Measurements from ENCODE around the gene BRD7. TPM values are rescaled to one million over a fixed set of nuclear protein-coding genes. Genes with fewer than 3 reads are reported as not detected.

Gene BRD7
- total RNA-seq, 4 donors from 2014 or later = 53.1 to 62.0 (median 56.2) TPM

- Histone ChIP-seq H3K27me3 (no peaks in the 10 kb centered on the region), H3K4me1 (no peaks in the 10 kb centered on the region), H3K36me3 (peaks cover 25% of the 10 kb centered on the region), H3K9me3 (no peaks in the 10 kb centered on the region), H3K4me3 (no peak overlapping the region), H3K27ac (no peak overlapping the region)
- TF ChIP-seq POLR2A (IDR thresholded peaks at IDR 0.05) (no peak), EP300 (IDR thresholded peaks at IDR 0.05) (no peak), POLR2AphosphoS5 (IDR thresholded peaks at IDR 0.05) (no peak)
- TF ChIP-seq, protein P1, sequence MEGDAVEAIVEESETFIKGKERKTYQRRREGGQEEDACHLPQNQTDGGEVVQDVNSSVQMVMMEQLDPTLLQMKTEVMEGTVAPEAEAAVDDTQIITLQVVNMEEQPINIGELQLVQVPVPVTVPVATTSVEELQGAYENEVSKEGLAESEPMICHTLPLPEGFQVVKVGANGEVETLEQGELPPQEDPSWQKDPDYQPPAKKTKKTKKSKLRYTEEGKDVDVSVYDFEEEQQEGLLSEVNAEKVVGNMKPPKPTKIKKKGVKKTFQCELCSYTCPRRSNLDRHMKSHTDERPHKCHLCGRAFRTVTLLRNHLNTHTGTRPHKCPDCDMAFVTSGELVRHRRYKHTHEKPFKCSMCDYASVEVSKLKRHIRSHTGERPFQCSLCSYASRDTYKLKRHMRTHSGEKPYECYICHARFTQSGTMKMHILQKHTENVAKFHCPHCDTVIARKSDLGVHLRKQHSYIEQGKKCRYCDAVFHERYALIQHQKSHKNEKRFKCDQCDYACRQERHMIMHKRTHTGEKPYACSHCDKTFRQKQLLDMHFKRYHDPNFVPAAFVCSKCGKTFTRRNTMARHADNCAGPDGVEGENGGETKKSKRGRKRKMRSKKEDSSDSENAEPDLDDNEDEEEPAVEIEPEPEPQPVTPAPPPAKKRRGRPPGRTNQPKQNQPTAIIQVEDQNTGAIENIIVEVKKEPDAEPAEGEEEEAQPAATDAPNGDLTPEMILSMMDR (IDR thresholded peaks at IDR 0.05) = no peak
- 93% methylated on average over 12 of the region's 26 CpGs for WGBS
- DNase-seq (ENCODE audit: low spot score in 2 of 2) = no peak
These were observed 76.8 kb downstream of the BRD7 start for GRCh38 chr16:50291719-50292565.

- TF ChIP-seq, protein P1 (IDR thresholded peaks at IDR 0.05) = no peak
- TF ChIP-seq POLR2A (IDR thresholded peaks at IDR 0.05) = no peak
- TF ChIP-seq POLR2AphosphoS5 (IDR thresholded peaks at IDR 0.05) = no peak
- no peak for TF ChIP-seq EP300 (IDR thresholded peaks at IDR 0.05)
- no CpG with 5 or more reads among the region's 6 CpGs for WGBS
- H3K4me3 ChIP-seq = no peak overlapping the region
- no peaks in the 10 kb centered on the region for H3K27me3 ChIP-seq
- no peak for DNase-seq (ENCODE audit: low spot score in 2 of 2)
- peaks cover 25% of the 10 kb centered on the region for H3K36me3 ChIP-seq
- no peak overlapping the region for H3K27ac ChIP-seq
- no peaks in the 10 kb centered on the region for H3K9me3 ChIP-seq
- peaks cover under 1% of the 10 kb centered on the region for H3K4me1 ChIP-seq
These were observed 77.9 kb downstream of the BRD7 start for GRCh38 chr16:50290856-50291255.

DNA sequence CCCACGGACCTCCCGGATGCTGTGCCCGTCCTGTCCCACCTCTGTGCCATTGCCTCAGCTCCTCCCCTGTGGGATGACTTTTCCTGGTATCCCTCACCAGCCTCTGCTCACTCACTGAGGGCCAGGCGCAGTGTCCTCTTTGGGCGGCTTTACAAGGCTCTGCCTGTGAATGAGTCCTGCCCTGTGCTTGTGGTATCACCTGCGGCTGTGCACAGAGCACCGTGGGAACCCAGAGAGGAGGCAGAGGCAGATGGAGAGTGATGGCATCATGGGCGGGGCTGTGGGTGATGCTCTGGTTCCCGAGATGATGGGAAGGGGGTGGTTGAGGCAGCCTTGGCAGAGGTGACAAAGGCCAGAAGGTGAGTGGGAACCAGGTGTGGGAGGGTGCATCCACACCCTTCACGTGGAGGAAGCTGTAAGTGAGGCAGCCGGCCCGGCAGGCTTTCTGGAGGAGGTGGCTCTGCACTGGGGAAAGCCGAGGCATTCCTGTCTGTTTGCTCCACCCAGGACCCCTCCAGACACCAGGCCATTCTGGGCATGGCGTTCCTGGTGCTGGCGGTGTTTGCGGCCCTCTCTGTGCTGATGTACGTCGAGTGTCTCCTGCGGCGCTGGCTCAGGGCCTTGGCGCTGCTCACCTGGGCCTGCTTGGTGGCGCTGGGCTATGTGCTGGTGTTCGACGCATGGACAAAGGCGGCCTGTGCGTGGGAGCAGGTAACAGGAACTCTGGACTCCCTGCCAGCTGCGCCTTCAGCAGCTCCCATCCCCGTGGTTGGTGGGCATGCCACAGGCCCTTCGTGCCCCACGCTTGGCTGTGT lies 78.6 kb downstream of the BRD7 start:
- H3K4me1 ChIP-seq = peaks cover 8% of the 10 kb centered on the region
- TF ChIP-seq, protein P1 (IDR thresholded peaks at IDR 0.05) = no peak
- no peak for TF ChIP-seq EP300 (IDR thresholded peaks at IDR 0.05)
- no peak for TF ChIP-seq POLR2AphosphoS5 (IDR thresholded peaks at IDR 0.05)
- no peak for TF ChIP-seq POLR2A (IDR thresholded peaks at IDR 0.05)
- H3K27me3 ChIP-seq = no peaks in the 10 kb centered on the region
- no peak for DNase-seq (ENCODE audit: low spot score in 2 of 2)
- H3K27ac ChIP-seq = no peak overlapping the region
- 82% methylated on average over 20 of the region's 30 CpGs for WGBS
- peaks cover 22% of the 10 kb centered on the region for H3K36me3 ChIP-seq
- no peak overlapping the region for H3K4me3 ChIP-seq
- H3K9me3 ChIP-seq = no peaks in the 10 kb centered on the region

DNA sequence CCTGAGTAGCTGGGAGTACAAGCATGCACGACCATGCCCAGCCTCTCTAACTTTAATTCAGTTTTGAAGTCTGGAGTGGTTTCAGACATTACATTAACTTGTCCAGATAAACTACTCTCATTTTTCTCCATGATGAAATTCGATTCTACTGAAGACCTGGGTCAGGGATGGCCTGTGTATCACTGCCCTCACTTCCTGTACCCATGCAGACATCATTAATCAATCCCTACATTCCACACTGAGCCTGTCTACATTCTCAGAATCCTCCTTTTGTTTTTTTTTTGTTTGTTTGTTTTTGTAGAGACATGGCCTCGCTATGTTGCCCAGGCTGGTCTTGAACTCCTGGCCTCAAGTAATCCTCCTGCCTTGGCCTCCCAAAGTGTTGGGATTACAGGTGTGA lies 79.9 kb downstream of the BRD7 start:
- H3K36me3 ChIP-seq = peaks cover 15% of the 10 kb centered on the region
- no peaks in the 10 kb centered on the region for H3K9me3 ChIP-seq
- no peaks in the 10 kb centered on the region for H3K27me3 ChIP-seq
- WGBS = 83% methylated on average over 3 of the region's 3 CpGs
- H3K27ac ChIP-seq = no peak overlapping the region
- H3K4me1 ChIP-seq = peaks cover 17% of the 10 kb centered on the region
- no peak for TF ChIP-seq POLR2AphosphoS5 (IDR thresholded peaks at IDR 0.05)
- TF ChIP-seq, protein P1 (IDR thresholded peaks at IDR 0.05) = no peak
- no peak for TF ChIP-seq EP300 (IDR thresholded peaks at IDR 0.05)
- no peak for TF ChIP-seq POLR2A (IDR thresholded peaks at IDR 0.05)
- no peak for DNase-seq (ENCODE audit: low spot score in 2 of 2)
- H3K4me3 ChIP-seq = no peak overlapping the region

- no peak for DNase-seq (ENCODE audit: low spot score in 2 of 2)
- Histone ChIP-seq H3K4me1 (peaks cover 26% of the 10 kb centered on the region), H3K27me3 (no peaks in the 10 kb centered on the region), H3K9me3 (no peaks in the 10 kb centered on the region), H3K27ac (no peak overlapping the region), H3K4me3 (no peak overlapping the region), H3K36me3 (peaks cover 10% of the 10 kb centered on the region)
- no peak for TF ChIP-seq POLR2AphosphoS5 (IDR thresholded peaks at IDR 0.05)
- TF ChIP-seq POLR2A (IDR thresholded peaks at IDR 0.05) = no peak
- TF ChIP-seq EP300 (IDR thresholded peaks at IDR 0.05) = no peak
- TF ChIP-seq, protein P1 (IDR thresholded peaks at IDR 0.05) = no peak
- 80% methylated on average over 10 of the region's 17 CpGs for WGBS
These were observed 80.8 kb downstream of the BRD7 start for GRCh38 chr16:50288026-50288425.
